Type B pancreatic cell (in vitro differentiated cells): ENCODE results near the gene SGF29. TPM values are rescaled to one million over a fixed set of nuclear protein-coding genes. Genes with fewer than 3 reads are reported as not detected.
A peak's percentile ranks its signal among the peaks of the same experiment; 100 is the strongest.

Experiments
- DNase-seq: peaks from one replicate; pipeline ENCODE4 v3.0.0; 2021; ENCODE audit warnings: mixed read lengths; ENCODE audit not compliant: unreplicated experiment; ENCODE audit errors: extremely low spot score
- H3K27ac Mint-ChIP-seq: 2 replicates; pipeline ENCODE4 v1.8.0; 2021; ENCODE audit warnings: mild to moderate bottlenecking, mixed read lengths
- H3K27me3 Mint-ChIP-seq: 2 replicates; pipeline ENCODE4 v1.8.0; 2021; ENCODE audit warnings: mixed read lengths
- H3K36me3 Mint-ChIP-seq: 2 replicates; pipeline ENCODE4 v1.8.0; 2021; ENCODE audit warnings: mixed read lengths
- H3K4me1 Mint-ChIP-seq: one replicate; pipeline ENCODE4 v1.8.0; 2021; ENCODE audit warnings: mixed read lengths; ENCODE audit not compliant: unreplicated experiment
- H3K4me3 Mint-ChIP-seq: 2 replicates; pipeline ENCODE4 v1.8.0; 2021; ENCODE audit warnings: mild to moderate bottlenecking, mixed read lengths
- H3K9me3 Mint-ChIP-seq: 2 replicates; pipeline ENCODE4 v1.8.0; 2021; ENCODE audit warnings: mixed read lengths
- CTCF ChIP-seq: fragments of 200-600 bp; sonication (generic); conservative IDR thresholded peaks from 2 replicates; pipeline ENCODE4 v1.5.0; 2021; ENCODE audit warnings: antibody characterized with exemption, mild to moderate bottlenecking
- total RNA-seq: library from RNA; stranded (reverse); gene quantifications from 2 replicates; pipeline ENCODE4 v1.2.1, GENCODE V29; 2021; ENCODE audit warnings: low replicate concordance

SGF29 gene
- total RNA-seq, 1 donor from 2014 or later, result 29.6 TPM

GRCh38 chr16:28555561-28555960 lies 1.8 kb downstream of the SGF29 start:
- Mint-ChIP-seq H3K4me1 (peaks cover 6% of the 10 kb centered on the region), H3K27me3 (no peaks in the 10 kb centered on the region), H3K4me3 (peak overlapping the region; percentile 44), H3K9me3 (no peaks in the 10 kb centered on the region), H3K36me3 (peaks cover 13% of the 10 kb centered on the region), H3K27ac (no peak overlapping the region)
- DNase-seq, result no peak
- TF ChIP-seq CTCF, result no peak

GRCh38 chr16:28556914-28557320 lies 3.2 kb downstream of the SGF29 start:
- H3K9me3 Mint-ChIP-seq, result no peaks in the 10 kb centered on the region
- no peak for TF ChIP-seq CTCF
- peak overlapping the region; percentile 15 for H3K27ac Mint-ChIP-seq
- no peaks in the 10 kb centered on the region for H3K27me3 Mint-ChIP-seq
- H3K4me3 Mint-ChIP-seq, result peak overlapping the region; percentile 51
- no peak for DNase-seq
- H3K4me1 Mint-ChIP-seq, result peaks cover 6% of the 10 kb centered on the region
- peaks cover 16% of the 10 kb centered on the region for H3K36me3 Mint-ChIP-seq

- Mint-ChIP-seq H3K4me1 (peaks cover 6% of the 10 kb centered on the region), H3K27ac (no peak overlapping the region), H3K4me3 (no peak overlapping the region), H3K27me3 (no peaks in the 10 kb centered on the region), H3K9me3 (no peaks in the 10 kb centered on the region), H3K36me3 (peaks cover 16% of the 10 kb centered on the region)
- no peak for DNase-seq
- no peak for TF ChIP-seq CTCF
These were observed 4.7 kb downstream of the SGF29 start for GRCh38 chr16:28558456-28558855.

GRCh38 chr16:28561557-28562187 lies 8.0 kb downstream of the SGF29 start:
- H3K4me3 Mint-ChIP-seq, result no peak overlapping the region
- H3K36me3 Mint-ChIP-seq, result peaks cover 28% of the 10 kb centered on the region
- H3K9me3 Mint-ChIP-seq, result peaks cover 4% of the 10 kb centered on the region
- DNase-seq, result no peak
- no peaks in the 10 kb centered on the region for H3K27me3 Mint-ChIP-seq
- H3K27ac Mint-ChIP-seq, result peak overlapping the region; percentile 21
- H3K4me1 Mint-ChIP-seq, result no peaks in the 10 kb centered on the region
- TF ChIP-seq CTCF, result no peak

GRCh38 chr16:28562199-28562598 lies 8.5 kb downstream of the SGF29 start:
- TF ChIP-seq CTCF, result no peak
- Mint-ChIP-seq H3K4me3 (no peak overlapping the region), H3K27ac (no peak overlapping the region), H3K9me3 (peaks cover 4% of the 10 kb centered on the region), H3K36me3 (peaks cover 28% of the 10 kb centered on the region), H3K27me3 (no peaks in the 10 kb centered on the region), H3K4me1 (no peaks in the 10 kb centered on the region)
- DNase-seq, result no peak
